HepG2 (cell line): ENCODE results near the gene SCAI. TPM values are rescaled to one million over a fixed set of nuclear protein-coding genes. Genes with fewer than 3 reads are reported as not detected.

Experiments
- RBFOX2 ChIP-seq: fragments of 200-400 bp; formaldehyde crosslinking; IDR thresholded peaks from 2 replicates; pipeline ENCODE4 v1.6.1; 2017; ENCODE audit warnings: low read depth, mild to moderate bottlenecking, low read length
- ZNF660 ChIP-seq: sonication (generic); formaldehyde crosslinking; IDR thresholded peaks from 2 replicates; pipeline ENCODE4 v1.5.1; 2020; ENCODE audit warnings: mild to moderate bottlenecking, low read depth, missing genetic modification reagents, borderline replicate concordance
- polyA plus RNA-seq, 8 experiments: library from polyadenylated mRNA; depleted of rRNA in 3 of 8; stranded (reverse) in 7 of 8; unstranded in 1 of 8; fragments of >200 nt; fragmentation: Illumina TruSeq in 4 of 8; extraction: Trizol in 4 of 8; gene quantifications; 2 replicates each; pipeline versions ENCODE4 v1.2.1 to v1.2.3, GENCODE V29; 2011 to 2016; ENCODE audit warnings: low read depth in 4 of 8, missing spikeins in 1 of 8, mixed read lengths in 1 of 8; ENCODE audit not compliant: insufficient read depth in 1 of 8
- total RNA-seq, 5 experiments: library from RNA; depleted of rRNA; stranded (reverse); fragments of >200 nt; fragmentation: Illumina TruSeq; extraction: Trizol; gene quantifications; 2 replicates each; pipeline ENCODE4 v1.2.3, GENCODE V29; 2016; ENCODE audit warnings: low read depth in 1 of 5

Gene SCAI
- total and polyA plus RNA-seq, 2 of the 13 experiments (the other 11 are each of a cell fraction or from before 2014, with no cell fraction given) = 4.4 to 8.4 TPM

DNA sequence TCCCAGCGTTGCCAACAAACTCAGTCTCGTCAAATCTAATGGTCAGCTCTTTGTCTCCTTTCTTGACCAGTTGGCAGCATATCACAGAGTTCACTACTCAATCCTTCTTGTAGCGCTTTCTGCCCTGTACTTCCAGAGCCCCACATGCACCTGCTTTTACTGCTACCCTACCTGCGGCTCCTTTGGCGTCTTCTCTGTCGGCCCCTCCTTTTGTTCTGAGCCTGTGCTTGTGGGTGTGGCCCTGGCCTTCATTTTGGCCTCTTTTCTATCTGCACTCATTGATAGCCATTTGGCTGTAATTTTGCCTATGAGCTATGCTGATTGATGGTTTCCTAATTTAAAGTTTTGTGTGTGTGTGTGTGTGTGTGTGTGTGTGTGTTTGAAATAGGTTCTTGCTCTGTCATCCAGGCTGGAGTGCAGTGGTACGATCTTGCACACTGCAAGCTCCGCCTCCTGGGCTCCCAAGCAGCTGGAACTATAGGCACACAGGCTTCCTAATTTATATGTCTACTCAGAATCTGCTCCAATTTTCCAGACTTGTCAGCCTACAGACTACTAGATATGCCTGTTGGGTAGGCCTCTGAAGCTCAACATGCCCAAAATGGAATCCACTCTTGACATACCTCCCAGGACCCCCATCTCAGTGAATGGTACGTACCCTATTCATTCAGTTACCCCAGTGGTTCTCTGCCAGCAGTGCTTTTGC is 249.1 kb downstream of the SCAI start (continued):
- TF ChIP-seq ZNF660 (CRISPR knock-in tag) (no peak), RBFOX2 (no peak)

Other genes starting within 250 kb of the SCAI start
- 15.9 and 21.5 TPM in 2 replicates for gene GOLGA1, start 202.4 kb downstream of the SCAI start, total RNA-seq (2016; rRNA removed; fragmentation: Illumina TruSeq; extraction: Trizol)
- 12.3 and 12.7 TPM in 2 replicates for gene GOLGA1, start 202.4 kb downstream of the SCAI start, polyA plus RNA-seq (2011; rRNA removed)
- gene PPP6C, start 46.3 kb upstream of the SCAI start, total RNA-seq (2016; rRNA removed; fragmentation: Illumina TruSeq; extraction: Trizol) = 20.9 and 32.7 TPM in 2 replicates
- 13.0 and 18.5 TPM in 2 replicates for gene PPP6C, start 46.3 kb upstream of the SCAI start, polyA plus RNA-seq (2011; rRNA removed)
- 90.0 and 103 TPM in 2 replicates for gene RABEPK, start 57.0 kb upstream of the SCAI start, total RNA-seq (2016; rRNA removed; fragmentation: Illumina TruSeq; extraction: Trizol)
- 61.1 and 75.5 TPM in 2 replicates for gene RABEPK, start 57.0 kb upstream of the SCAI start, polyA plus RNA-seq (2011; rRNA removed)
- gene HSPA5, start 97.8 kb upstream of the SCAI start, total RNA-seq (2016; rRNA removed; fragmentation: Illumina TruSeq; extraction: Trizol) = 170 and 201 TPM in 2 replicates
- gene HSPA5, start 97.8 kb upstream of the SCAI start, polyA plus RNA-seq (2011; rRNA removed) = 187 and 206 TPM in 2 replicates
- 33.2 and 47.0 TPM in 2 replicates for gene GAPVD1, start 118.3 kb upstream of the SCAI start, total RNA-seq (2016; rRNA removed; fragmentation: Illumina TruSeq; extraction: Trizol)
- 9.4 and 11.1 TPM in 2 replicates for gene GAPVD1, start 118.3 kb upstream of the SCAI start, polyA plus RNA-seq (2011; rRNA removed)